ENCODE measurements around the gene KIF12.

The KIF12 gene

DNA sequence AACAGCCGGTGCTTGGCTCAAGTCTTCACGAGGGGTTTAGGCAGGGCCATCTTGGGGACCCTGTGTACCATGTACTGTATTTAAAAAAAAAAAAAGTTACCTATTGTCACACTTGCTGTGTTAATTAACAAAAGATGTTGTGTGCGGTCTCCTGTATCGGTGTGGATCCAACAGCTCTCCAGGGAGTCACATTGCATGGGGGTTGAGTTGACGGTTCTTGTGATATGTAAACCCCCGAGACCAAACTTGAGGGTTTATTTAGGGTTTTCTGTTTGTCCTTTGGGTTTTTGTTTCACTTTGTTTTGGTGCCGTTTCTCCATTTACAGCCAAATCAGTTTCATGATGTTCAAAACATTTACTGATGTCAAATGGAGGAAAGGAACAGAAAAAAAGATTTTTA lies 43.2 kb downstream of the KIF12 start:
- no peak for DNase-seq (ENCODE audit: low spot score)
- H3K27ac ChIP-seq = no peak overlapping the region
- TF ChIP-seq, protein P1, sequence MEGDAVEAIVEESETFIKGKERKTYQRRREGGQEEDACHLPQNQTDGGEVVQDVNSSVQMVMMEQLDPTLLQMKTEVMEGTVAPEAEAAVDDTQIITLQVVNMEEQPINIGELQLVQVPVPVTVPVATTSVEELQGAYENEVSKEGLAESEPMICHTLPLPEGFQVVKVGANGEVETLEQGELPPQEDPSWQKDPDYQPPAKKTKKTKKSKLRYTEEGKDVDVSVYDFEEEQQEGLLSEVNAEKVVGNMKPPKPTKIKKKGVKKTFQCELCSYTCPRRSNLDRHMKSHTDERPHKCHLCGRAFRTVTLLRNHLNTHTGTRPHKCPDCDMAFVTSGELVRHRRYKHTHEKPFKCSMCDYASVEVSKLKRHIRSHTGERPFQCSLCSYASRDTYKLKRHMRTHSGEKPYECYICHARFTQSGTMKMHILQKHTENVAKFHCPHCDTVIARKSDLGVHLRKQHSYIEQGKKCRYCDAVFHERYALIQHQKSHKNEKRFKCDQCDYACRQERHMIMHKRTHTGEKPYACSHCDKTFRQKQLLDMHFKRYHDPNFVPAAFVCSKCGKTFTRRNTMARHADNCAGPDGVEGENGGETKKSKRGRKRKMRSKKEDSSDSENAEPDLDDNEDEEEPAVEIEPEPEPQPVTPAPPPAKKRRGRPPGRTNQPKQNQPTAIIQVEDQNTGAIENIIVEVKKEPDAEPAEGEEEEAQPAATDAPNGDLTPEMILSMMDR (IDR thresholded peaks at IDR 0.05) = no peak
- no peak overlapping the region for H3K4me3 ChIP-seq

GRCh38 chr9:114055061-114055460 lies 44.0 kb downstream of the KIF12 start:
- Histone ChIP-seq H3K4me3 (no peak overlapping the region), H3K27ac (no peak overlapping the region)
- DNase-seq (ENCODE audit: low spot score) = no peak
- TF ChIP-seq, protein P1 (IDR thresholded peaks at IDR 0.05) = no peak

DNA sequence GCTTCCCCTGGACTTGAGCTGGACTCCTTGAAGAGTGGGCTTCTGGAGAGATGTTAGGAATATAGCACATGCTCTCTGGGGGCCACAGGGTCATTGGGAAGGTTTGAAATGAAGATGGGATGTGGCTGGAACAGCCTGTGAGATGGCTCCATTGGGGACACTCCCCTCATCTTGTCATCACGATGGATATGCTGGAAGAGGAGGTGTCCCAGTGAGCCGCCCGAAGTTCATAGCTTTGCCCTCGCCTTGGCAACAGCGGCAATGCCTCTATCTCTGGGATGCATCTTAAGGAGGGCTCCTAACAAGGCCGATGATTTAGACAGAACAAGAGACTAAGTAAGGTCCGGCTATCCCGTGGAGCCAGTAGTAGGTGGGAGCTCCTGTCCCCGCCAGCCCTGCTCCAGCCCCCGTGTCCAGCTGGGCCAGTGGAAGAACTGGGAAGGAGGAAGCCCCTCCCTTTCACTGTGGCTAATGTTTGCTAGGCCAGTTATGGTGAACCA lies 44.9 kb downstream of the KIF12 start:
- no peak for DNase-seq (ENCODE audit: low spot score)
- no peak overlapping the region for H3K27ac ChIP-seq
- TF ChIP-seq, protein P1 (IDR thresholded peaks at IDR 0.05) = no peak
- H3K4me3 ChIP-seq = no peak overlapping the region

GRCh38 chr9:114053246-114054005 lies 45.7 kb downstream of the KIF12 start:
- no peak overlapping the region for H3K27ac ChIP-seq
- TF ChIP-seq, protein P1 (IDR thresholded peaks at IDR 0.05) = no peak
- H3K4me3 ChIP-seq = no peak overlapping the region
- DNase-seq (ENCODE audit: low spot score) = no peak

- TF ChIP-seq, protein P1 (IDR thresholded peaks at IDR 0.05) = no peak
- DNase-seq (ENCODE audit: low spot score) = no peak
- Histone ChIP-seq H3K4me3 (no peak overlapping the region), H3K27ac (no peak overlapping the region)
These were observed 47.4 kb downstream of the KIF12 start for GRCh38 chr9:114051706-114052105.

DNA sequence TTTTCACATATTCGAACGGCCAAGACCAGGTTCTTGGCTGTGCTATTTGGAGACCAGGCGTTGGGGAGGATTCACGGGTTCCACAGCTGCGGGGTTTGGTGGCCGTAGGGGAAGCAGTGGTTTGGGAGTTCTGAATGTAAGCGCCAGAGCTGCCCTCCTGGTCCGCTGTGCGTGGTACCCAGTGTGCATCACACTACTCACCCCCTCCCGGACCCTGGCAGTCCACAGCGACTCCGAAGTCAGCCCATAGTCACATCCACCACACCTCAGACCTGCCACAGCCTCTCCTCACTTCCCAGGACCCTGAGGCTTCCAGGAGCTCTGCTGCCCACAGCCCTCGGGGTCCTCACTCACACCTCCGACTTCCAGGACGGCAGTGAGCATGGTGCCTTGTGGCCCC lies 47.8 kb downstream of the KIF12 start:
- no peak overlapping the region for H3K27ac ChIP-seq
- TF ChIP-seq, protein P1 (IDR thresholded peaks at IDR 0.05) = no peak
- no peak for DNase-seq (ENCODE audit: low spot score)
- no peak overlapping the region for H3K4me3 ChIP-seq

DNA sequence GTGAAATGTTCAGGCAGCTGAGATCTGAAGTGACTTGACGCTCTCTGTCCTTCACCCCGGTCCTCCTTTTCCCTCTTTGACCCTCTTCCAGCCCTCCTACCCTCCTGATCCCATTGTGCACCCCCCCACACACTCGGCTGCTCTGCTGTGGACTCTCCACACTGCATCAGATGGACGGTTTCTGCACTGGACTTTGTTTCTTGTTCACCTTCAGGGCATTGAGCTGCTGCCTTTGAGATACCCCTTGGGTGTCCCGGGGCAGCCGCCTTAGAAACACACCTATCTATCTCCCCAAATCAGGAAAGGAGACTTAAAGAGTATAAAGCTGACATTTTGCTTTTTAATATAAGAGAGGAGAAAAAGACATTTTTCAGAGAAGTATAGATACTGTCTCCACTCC lies 48.4 kb downstream of the KIF12 start:
- DNase-seq (ENCODE audit: low spot score) = no peak
- TF ChIP-seq, protein P1 (IDR thresholded peaks at IDR 0.05) = no peak
- Histone ChIP-seq H3K4me3 (no peak overlapping the region), H3K27ac (no peak overlapping the region)

All from coronary artery (tissue), 2 donors.